HG02938 (cell line): ENCODE measurements around the gene BASP1.
"Not testable (repeated sequence)": the region's sequence is repeated elsewhere in the genome, so short reads cannot be mapped to it uniquely, and the experiment has no call there.

Experiments
- ATAC-seq: cut with Tn5 transposase; IDR thresholded peaks from one replicate; pipeline ENCODE4 v1.9.1; 2021; ENCODE audit warnings: mild to moderate bottlenecking, moderate library complexity; ENCODE audit not compliant: unreplicated experiment

Gene BASP1

DNA sequence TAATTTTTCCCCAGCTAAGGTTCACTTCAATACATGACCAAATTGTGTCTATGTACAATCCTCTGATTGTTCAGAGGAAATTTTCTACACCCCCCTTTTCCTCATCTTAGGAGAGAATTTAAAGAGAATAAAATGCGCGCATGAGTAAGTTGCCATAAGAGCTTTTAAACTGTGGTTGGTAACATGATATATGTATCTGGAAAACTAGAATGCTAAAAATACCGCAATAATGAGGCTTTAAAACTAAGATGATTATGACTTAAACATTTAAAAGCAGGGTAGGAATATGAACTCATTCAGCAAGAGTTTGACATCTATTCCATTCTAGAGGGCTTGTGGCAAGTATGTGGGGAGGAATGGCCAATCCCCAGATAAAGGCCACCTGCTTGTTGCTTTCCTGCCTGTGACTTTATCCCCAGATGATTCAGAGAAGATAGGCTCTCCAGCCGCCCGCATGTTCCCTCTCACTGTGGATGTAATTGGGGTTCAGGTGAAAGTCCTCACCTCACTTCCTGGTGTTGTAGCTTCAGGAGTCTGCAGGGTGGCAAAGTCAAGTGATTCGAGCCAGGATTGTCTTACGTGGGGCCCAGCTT, 26.5 kb upstream of the BASP1 start:
- no peak for ATAC-seq

DNA sequence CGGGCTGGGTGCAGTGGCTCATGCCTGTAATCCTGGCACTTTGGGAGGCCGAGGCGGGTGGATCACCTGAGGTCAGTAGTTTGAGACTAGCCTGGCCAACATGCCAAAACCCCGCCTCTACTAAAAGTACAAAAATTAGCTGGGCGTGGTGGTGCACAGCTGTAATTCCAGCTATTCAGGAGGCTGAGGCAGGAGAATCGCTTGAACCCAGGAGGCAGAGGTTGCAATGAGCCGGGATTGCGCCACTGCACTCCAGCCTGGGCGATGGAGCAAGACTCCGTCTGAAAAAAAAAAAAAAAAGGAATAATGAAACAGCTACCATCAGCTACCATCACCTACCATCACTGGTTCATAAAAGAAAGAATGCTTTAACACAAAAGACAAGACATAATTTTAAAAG, 25.9 kb upstream of the BASP1 start:
- ATAC-seq, result not testable (repeated sequence)

DNA sequence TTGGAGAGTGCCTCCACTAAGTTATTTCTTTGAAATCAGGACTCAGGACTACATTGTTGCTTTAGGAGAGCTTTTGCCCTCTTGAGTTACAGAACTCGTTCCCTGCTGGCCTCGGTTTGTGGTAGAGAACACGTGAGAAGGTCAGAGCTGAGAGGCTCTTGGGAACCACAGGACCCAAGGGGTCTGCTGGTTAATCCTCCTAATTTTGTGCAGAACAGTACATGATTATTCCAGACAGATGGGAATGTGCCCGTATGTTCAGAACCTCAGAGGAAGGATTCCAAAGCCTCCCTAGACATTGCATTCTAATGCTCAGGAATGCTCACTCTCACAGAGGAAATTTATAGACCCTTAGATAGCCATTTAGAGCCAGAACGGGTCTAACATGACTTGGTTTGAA, 25.2 kb upstream of the BASP1 start:
- no peak for ATAC-seq

DNA sequence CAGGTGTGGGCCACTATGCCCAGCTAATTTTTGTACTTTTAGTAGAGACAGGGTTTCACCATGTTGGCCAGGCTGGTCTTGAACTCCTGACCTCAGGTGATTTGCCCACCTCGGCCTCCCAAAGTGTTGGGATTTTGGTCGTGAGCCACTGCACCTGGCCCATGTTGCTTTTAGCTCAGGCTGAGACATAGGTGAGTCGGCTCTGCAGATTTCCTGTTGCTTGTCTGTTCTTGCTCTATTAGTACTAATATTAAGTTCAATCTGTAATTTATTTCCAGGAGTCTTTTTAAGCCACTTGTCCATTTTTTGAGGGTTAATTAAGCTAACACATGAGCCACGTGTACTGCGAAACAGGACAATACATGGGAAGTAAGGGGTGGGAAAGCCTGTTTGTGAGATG, 21.4 kb upstream of the BASP1 start:
- ATAC-seq, result no peak

DNA sequence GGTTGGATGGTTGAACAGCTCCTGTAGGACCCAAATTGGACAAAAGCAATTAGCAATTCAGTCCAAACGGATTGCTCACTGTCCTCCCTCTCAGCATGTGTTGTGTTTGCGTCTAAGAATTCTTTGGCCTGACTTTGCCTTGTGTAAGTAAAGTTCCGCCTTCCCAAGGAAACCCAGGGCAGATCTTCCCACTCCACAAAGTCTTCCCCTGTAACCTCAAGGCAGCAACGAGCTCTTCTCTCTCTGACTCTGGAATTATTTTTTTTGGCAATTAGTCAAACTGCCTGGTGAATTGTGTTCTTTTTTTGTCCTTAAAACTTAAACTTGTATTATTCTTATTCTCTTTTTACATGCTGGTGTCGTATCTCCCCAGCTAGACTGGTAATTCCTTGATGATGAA, 20.7 kb upstream of the BASP1 start:
- ATAC-seq, result no peak

DNA sequence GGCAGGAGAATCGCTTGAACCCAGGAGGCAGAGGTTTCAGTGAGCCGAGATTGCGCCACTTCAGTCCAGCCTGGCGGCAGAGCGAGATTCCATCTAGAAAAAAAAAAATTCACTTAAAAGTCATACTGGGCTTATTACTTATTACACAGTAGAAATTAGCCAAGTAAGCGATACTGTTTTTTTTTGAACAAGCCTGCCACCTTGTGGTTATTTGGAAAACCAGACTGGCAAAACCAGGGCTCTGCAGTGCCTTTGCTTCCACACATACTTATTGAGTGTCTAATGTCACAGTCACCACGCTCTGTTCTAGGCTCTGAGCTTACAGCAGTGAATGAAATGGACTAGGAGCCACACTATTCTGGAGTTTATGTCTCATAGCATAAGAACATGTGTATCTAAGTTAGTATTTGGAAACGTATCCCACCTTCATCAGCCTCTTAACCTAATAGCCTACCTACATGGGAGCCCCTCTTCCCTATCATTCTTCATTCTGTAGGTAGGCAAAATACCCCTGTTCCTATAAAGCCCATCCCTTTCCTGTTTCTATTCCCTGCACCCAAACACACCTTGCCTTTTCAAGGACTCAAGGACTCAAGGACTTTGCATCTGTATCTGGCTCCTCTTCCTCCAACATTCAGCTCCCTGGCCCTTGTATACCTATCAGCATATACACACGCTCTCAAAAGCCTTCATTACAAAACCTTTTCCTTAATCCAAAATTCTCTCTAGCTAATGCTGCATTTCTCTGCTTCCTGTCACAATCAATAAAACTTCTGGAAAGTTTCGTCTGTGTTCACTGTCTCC, 13.9 kb upstream of the BASP1 start:
- peak; percentile 83 for ATAC-seq

DNA sequence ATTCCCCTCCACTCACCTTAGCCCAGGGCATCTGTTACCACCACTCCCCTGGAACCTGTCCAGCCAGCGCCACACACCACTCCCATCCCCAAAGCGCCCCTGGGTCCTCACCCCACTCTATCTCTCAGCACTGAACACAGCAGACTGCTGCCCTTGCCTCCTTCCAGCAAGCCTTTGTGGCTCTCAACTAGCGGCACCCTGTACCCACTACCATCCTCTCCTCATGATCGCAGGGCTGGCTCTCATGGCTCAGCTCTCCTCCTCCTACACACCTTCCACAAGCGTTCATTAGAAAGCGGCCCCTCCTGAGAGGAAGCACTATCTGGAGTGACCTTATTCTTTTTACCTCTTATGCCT, 13.3 kb upstream of the BASP1 start:
- no peak for ATAC-seq

DNA sequence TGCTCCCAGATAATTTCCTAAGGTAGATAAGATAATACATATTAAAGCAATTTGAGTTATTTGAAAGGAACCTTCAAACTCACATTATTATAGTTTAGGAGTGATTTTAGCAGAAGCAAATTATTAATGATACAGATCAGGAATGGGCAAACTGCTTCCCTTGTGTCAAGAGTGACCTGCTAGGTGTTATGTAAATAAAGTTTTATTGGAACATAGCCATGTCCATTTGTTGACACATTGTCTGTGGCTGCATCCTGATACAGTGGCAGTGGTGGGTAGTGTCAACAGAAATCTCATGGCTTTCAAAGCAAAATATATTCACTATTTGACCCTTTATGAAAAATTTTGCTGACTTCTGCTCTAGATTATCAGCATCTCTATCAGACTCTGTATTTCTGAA, 11.4 kb upstream of the BASP1 start:
- ATAC-seq, result no peak

DNA sequence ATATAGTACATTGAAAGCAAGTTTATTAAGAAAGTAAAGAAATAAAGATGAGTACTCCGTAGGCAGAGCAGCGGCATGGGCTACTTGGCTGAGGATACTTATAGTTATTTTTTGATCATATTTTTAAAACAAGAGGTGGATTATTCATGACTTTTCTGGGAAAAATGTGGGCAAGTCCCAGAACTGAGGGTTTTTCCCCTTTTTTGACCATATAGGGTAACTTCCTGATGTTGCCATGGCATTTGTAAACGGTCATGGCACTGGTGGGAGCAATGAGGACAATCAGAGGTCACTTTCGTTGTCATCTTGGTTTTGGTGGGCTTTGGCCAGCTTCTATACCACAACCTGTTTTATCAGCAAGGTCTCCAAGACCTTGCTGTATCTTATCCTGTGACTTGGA, 5.2 kb upstream of the BASP1 start:
- no peak for ATAC-seq

DNA sequence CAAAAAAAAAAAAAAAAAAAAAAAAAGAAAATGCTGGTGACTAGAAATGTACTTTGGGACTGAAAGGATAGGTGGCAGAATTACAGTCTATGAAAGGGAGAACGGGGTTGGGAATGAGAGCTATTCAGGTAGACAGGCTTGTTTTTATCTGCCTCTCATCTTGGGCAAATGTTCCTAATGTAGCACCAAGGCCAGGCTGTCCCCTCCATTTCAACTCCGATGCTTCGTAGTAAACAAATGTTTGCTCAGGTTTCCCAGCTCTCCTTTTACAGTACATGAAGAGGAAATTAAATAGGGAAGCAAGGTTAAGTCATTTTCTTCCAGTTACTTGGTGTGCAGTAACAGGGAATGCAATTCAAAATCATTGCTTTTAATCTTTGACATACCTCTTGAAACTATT, 4.4 kb upstream of the BASP1 start:
- no peak for ATAC-seq

DNA sequence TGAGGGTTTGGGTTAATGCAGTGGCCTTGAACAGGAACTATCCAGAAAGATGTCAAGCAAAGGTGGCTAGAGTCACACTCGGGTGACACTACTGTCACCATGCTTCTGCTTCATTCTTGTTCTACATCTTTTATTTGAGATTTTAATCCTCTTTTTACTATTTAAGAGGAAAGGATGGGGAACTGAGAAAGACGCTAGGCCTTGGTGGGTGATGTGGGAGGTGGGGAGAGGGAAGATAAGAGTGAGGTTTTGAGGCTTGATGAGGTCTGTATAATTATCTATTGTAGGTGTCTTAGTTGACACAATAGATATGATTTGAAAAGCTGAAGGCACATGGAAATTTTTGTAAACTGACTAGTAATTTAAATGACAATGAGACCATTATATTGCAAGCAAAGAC, 3.5 kb upstream of the BASP1 start:
- ATAC-seq, result no peak

DNA sequence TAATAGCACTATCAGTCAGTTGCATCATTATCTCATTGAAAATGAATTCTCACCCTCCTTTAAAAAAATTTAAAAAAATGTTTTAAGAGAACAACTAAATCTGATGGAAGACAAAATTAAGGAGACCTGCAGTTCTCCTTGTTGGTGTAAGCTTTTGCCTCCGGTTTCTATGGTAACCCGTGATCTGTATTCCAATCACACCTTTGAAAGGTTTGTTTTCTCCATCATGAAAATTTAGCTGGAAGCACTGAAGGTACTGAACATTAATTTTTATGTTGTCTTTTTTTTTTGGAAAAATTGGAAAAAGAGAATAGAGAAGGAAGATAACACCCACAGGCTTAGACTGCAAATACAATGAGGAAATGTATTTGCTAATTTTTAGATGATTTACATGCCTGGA, 2.5 kb upstream of the BASP1 start:
- no peak for ATAC-seq

DNA sequence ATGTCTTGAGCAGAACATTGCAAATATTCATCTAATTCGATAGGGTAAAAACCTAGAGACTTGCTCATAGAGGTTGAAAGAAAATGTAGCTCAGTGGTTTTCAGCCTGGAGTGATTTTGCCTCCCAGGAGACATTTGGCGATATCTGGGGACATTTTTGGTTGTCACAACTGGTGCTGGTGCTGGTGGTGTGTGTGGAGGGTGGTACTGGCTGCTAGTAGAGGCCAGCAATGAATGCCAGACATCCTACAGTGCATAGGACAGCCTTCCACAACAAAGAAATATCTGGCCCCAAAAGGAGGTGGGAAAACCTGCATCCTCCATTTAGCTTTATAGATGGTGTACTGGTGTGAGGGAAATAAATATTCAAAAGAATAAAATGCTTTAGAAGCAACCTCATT, 2.1 kb upstream of the BASP1 start:
- ATAC-seq, result no peak

DNA sequence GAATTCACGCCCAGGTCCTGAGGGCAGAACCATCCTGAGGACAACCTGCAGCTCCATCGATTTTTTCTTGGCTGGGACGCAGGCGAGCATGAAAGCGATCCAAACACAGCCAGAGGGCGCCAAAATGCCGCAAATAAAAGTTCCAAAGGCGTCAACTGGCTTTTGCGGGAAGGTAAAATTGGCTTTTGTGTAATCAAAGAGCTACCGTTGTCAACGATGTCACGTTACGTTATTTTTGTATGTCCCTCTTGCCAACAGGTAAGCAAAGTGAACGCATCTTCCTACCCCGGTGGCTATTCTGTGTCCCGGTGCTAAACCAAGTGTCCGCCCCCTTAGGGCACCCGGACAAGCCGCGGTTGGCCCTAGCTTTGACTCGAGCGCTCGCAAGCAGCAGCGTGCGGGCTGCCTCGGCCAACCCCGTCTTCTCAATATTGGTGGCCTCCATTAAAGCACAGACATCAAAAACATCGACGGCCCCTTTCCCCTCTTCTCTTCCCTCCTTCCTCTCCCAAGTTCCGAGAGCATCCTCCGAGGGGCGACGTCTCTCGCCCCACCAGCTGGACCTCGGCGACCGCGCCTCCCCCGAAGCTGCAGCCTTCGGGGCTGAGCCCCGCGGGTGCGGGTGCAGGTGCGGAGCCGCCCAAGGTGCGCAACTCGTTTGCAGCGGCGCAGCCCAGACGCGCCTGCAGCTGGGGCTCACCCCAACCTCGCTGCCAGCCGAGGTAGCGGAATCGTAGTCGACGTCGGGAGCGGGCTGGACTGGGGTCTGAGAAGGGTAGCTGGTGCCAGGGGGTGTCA, 1.1 kb upstream of the BASP1 start:
- peak; percentile 46 for ATAC-seq

DNA sequence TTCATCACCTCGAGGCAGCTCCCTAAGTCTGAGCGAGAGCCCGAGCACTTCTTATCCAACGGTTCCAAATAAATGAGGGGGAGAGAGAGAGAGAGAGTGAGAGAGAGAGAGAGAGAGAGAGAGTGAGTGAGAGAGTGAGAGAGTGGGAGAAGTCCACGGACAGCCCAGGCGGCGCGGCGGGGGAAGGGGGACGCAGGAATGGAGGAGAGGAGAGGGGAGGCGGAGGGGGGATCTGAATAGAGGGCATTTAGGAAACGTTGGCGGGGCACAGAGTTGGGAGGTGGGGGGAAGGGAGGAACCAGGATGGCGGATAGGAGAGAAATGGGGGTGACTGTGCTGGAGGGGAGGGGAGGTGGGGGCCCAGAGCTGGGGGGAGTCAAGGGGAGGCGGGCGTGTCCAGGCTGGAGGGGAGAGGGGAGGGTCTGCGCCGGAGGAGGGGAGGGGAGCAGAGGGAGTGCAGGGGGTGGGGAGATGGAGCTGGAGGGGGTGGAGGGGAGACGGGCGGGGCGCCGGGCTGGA, 398 bp upstream of the BASP1 start:
- no peak for ATAC-seq

DNA sequence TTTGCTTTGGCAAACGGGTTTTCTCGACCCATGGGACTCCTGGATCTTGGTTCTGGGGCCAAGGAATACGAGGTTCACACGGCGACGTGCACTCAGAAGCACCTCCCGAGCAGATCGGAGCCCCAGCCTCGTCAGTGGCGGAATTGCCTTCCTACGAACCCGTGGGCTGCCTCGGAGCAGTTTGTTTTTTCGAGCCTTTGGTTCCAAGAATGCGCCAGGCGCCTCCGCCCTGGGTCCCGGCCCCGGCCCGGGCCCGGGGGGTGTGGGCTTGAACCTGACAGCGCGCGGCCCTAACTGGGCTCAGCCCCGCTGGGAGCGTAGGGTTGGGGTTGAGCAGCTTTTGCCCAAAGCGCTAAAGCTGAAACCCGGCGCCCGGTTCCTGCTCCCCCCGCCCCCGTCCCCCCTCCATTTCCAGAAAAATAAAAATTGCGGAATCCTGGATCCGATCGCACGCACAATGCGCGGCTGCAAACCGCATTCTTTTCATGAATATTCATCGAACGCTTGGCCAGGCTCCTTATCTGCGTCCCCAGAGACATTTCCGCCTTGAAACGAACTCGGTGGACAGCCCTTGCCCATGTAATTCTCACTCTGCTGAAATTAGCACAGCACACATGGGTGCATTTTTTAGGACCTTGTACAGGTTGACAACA, 1.0 kb downstream of the BASP1 start:
- peak; percentile 20 for ATAC-seq

DNA sequence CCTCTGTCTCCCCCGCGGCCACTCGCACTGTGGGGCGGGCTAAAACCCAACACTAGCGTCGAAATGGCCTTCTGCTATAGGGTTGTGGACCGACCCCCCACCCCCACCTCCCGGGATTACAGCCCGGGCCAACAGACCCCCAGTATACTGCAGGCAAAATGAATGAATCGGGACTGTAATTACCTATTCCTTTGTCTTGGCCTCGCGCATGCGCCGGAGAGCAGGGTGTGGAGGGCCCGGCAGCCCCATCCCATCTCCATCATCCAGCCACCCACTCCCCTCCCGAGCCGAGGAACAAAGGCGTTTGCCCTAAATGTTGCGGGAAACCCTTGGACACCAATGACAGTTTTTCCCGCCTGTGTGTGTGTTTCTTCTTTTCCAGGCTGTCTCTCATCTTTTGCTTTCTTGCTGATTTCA, 1.6 kb downstream of the BASP1 start:
- peak; percentile 10 for ATAC-seq

DNA sequence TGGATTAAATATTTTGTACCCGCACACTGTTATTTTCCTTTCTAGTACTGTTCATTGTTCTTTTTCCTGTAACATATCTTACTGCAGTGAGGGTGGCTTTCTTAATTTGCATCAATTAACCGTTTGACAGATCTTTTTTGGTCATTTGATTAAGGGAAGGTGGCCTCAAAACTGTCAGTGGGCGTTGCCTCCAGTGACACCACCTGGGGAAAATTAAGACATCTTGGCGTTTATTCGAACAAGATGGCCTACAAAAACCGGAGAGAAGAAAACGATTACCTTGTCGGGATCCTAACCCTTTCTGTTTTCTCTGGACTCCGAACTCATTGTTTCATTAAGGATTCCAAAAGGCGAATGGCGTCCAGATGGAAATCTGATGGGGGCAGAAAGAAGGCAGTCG, 2.0 kb downstream of the BASP1 start:
- no peak for ATAC-seq

DNA sequence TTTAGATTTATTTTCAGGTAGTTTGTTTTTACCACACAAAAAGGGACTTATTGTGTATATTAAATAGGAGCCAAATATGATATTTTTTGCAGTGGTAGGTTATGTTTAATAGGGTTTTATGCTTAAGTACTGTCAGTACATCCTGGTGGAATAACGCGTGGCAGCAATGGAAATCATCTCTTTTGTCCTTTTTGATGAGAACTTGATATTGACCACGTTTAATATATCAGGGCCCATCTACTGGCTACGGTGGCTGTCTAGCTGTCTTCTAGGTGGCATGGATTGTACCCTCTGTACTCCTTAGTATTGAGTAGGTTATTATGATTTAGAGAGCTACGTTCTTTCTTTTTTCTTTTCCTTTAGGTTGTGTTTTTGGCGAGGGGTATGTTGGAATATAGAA, 2.6 kb downstream of the BASP1 start:
- no peak for ATAC-seq

DNA sequence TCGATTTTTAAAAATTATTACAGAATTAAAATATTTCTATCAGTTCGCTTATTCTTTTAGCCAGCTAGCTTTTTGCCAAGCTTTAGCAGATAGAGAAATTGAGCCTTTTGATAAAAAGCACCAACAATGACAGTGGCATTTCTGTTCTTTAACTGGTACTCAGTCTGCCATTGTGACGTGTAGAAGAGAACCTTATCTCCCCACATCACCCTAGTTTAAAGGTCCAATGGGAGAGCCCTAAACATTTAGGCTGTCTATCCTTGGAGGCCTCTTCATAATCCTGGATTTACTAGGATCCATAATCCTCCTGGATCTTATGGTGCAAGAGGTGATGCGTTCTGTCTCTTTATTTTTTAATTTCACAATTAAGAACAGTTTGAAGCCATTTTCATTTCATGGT, 3.0 kb downstream of the BASP1 start:
- no peak for ATAC-seq

DNA sequence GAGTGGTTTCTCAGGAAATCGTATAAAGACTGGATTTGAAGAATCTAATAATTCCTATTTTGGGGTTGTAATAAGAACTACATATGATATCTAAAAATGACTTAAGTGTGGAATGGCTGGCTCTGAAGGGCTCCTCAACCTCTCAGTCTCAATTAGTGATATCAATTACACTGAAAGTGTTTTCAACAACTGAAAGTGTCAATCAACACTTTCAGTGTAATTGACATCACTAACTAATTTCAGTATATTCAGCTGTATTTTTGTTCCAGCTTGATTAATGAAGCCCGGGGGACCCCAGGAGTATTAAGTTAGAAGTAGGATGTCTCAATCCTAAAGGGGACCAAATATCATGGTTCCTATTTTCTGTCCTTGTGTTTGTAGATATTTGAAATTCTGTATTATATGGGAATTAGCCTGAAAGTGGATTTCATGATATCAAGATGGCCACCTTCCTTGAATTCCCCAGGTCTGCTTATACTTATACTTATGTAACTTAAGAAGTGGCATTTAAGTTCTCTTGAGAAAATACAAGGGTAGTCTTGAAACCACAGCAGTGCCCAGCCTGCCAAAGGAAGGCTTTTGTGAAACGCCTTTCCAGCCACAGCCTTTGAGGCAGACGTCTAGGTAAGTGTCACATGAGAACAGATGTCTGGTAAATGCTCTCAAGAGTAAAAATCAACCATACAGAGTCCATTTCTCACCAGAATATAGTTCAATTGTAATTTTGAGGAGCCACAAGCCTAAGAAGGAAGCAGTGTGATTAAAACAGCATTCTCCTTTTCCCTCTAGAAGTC, 4.6 kb downstream of the BASP1 start:
- ATAC-seq, result no peak
